A549 (cell line): ENCODE results near the gene GSTM2. TPM values are rescaled to one million over a fixed set of nuclear protein-coding genes. Genes with fewer than 3 reads are reported as not detected.
"Not testable (repeated sequence)": the region's sequence is repeated elsewhere in the genome, so short reads cannot be mapped to it uniquely, and the experiment has no call there.

ENCODE experiments used
- ATAC-seq, 2 experiments: fragments of 200-7000 bp in 1 of 2; fragments of >200 bp in 1 of 2; cut with Nextera tagmentation in 1 of 2; cut with Tn5 transposase in 1 of 2; 3 replicates each; pipeline versions ENCODE4 v1.8.0 to v1.9.1; 2018 to 2020; ENCODE audit warnings: mild to moderate bottlenecking in 1 of 2, moderate library complexity in 1 of 2
- CTCF ChIA-PET: fragments of 300-600 bp; sonication (Branson Sonifier 250); formaldehyde crosslinking; extraction: SDS; loops from one replicate; lab custom pipeline; 2021; ENCODE audit warnings: antibody characterized with exemption, inconsistent platforms; lab: Yijun Ruan, JAX
- POLR2A ChIA-PET: fragments of 350-600 bp; formaldehyde crosslinking; extraction: SDS; loops from one replicate; lab custom pipeline; 2021; ENCODE audit warnings: antibody characterized with exemption, inconsistent platforms; lab: Yijun Ruan, JAX
- DNase-seq, 2 experiments: peaks; one replicate each; pipeline versions ENCODE4 v3.0.0 to v3.0.0-alpha.2; 2011 to 2016; ENCODE audit warnings: low read depth in 1 of 2, low spot score in 1 of 2
- FAIRE-seq: peaks from 2 replicates; lab custom pipeline; 2011; peaks lifted over from hg19 to GRCh38; lab: Jason Lieb, UNC
- H3K27ac ChIP-seq, 2 experiments: fragments of >200 bp; sonication (Bioruptor Twin); formaldehyde crosslinking; 3 replicates each; pipeline ENCODE4 v1.5.1; 2016 to 2017
- H3K4me1 ChIP-seq: fragments of >200 bp; sonication (Bioruptor Twin); formaldehyde crosslinking; 3 replicates; pipeline ENCODE4 v1.6.1; 2016
- H3K4me2 ChIP-seq: fragments of >200 bp; sonication (Bioruptor Twin); formaldehyde crosslinking; 3 replicates; pipeline ENCODE4 v1.6.1; 2016
- H3K4me3 ChIP-seq: fragments of >200 bp; sonication (Bioruptor Twin); formaldehyde crosslinking; 3 replicates; pipeline ENCODE4 v1.5.1; 2016
- H3K9me3 ChIP-seq: fragments of >200 bp; sonication (Bioruptor Twin); formaldehyde crosslinking; 3 replicates; pipeline ENCODE4 v1.6.1; 2016
- ATOH8 ChIP-seq: fragments of 250-450 bp; sonication (Bioruptor Pico); IDR thresholded peaks from 2 replicates; pipeline ENCODE4 v1.5.0; 2020; ENCODE audit warnings: low read depth, mild to moderate bottlenecking, moderate library complexity
- CEBPB ChIP-seq, 2 experiments: fragments of >200 bp in 1 of 2; sonication (Bioruptor Twin) in 1 of 2; formaldehyde crosslinking in 1 of 2; IDR thresholded peaks; 2 replicates each; pipeline ENCODE4 v1.6.1; 2012 to 2016
- CHD2 ChIP-seq: fragments of 150-350 bp; IDR thresholded peaks from 2 replicates; pipeline ENCODE4 v1.6.1; 2014; ENCODE audit warnings: low read length; ENCODE audit not compliant: partially characterized antibody
- HMGXB4 ChIP-seq: fragments of 250-450 bp; sonication (Bioruptor Pico); IDR thresholded peaks from 2 replicates; pipeline ENCODE4 v1.5.0; 2021; ENCODE audit warnings: mild to moderate bottlenecking, moderate library complexity, borderline replicate concordance
- HOXB13 ChIP-seq: fragments of 250-450 bp; sonication (Bioruptor Pico); IDR thresholded peaks from 2 replicates; pipeline ENCODE4 v1.5.0; 2020; ENCODE audit warnings: low read depth, mild to moderate bottlenecking, moderate library complexity
- MAZ ChIP-seq: fragments of 150-350 bp; IDR thresholded peaks from 2 replicates; pipeline ENCODE4 v1.6.1; 2014; ENCODE audit warnings: antibody characterized with exemption, low read depth, low read length, borderline replicate concordance
- NR3C1 ChIP-seq: fragments of >200 bp; sonication (Bioruptor Twin); formaldehyde crosslinking; IDR thresholded peaks from 3 replicates; pipeline ENCODE4 v1.6.1; 2017
- PHF8 ChIP-seq: fragments of 200-600 bp; sonication (generic); IDR thresholded peaks from 2 replicates; pipeline ENCODE4 v1.6.1; 2016; ENCODE audit warnings: low read depth, mild to moderate bottlenecking, antibody characterized with exemption, moderate library complexity, borderline replicate concordance
- SMC3 ChIP-seq: fragments of >200 bp; sonication (Bioruptor Twin); formaldehyde crosslinking; IDR thresholded peaks from 3 replicates; pipeline ENCODE4 v1.6.1; 2018; ENCODE audit warnings: inconsistent platforms
- ZFP36 ChIP-seq: fragments of 450-650 bp; IDR thresholded peaks from 2 replicates; pipeline ENCODE4 v1.6.1; 2014; ENCODE audit warnings: borderline replicate concordance; ENCODE audit not compliant: partially characterized antibody
- WGBS: methylation state at CpG from one replicate; pipeline ENCODE4 v1.1.6; 2017; ENCODE audit errors: missing lambda C conversion rate; 5-methylcytosine and 5-hydroxymethylcytosine counted together
- polyA plus RNA-seq, 4 experiments: library from polyadenylated mRNA; depleted of rRNA in 3 of 4; stranded (reverse); fragments of >200 nt; fragmentation: RNase III in 1 of 4; extraction: RNeasy Plus Mini Kit Qiagen cat#74134 plus additional on column Dnase treatment in 1 of 4; gene quantifications; 2 replicates in 3 of 4; 3 replicates in 1 of 4; pipeline ENCODE4 v1.2.3, GENCODE V29; 2011 to 2017

Gene GSTM2
- polyA plus RNA-seq, 2 of the 4 experiments (the other 2 are of a cell fraction): 4.8 to 6.5 TPM

- TF ChIP-seq HMGXB4 (CRISPR knock-in tag) (no peak), HOXB13 (no peak), CHD2 (no peak), CEBPB (IDR thresholded peaks at IDR 0.05) (no peak), MAZ (no peak), NR3C1 (no peak), ATOH8 (no peak)
Measured at GRCh38 chr1:109669246-109669948, 1.5 kb downstream of the GSTM2 start (continued).

- H3K9me3 ChIP-seq, H3K27ac ChIP-seq, H3K4me2 ChIP-seq, H3K4me1 ChIP-seq, H3K4me3 ChIP-seq, CTCF ChIA-PET, ATAC-seq, FAIRE-seq, DNase-seq: not testable (repeated sequence)
- POLR2A ChIA-PET: interaction anchor here (0.6 kb wide), 1 partner anchor 50 kb away, joined by 3 read pairs; no protein-coding TSS in a partner anchor
- 81% methylated on average over 5 of the region's 5 CpGs for WGBS
Measured at GRCh38 chr1:109669949-109670302, 2.1 kb downstream of the GSTM2 start.

GRCh38 chr1:109671067-109671466 lies 3.2 kb downstream of the GSTM2 start:
- H3K4me3 ChIP-seq: no peak overlapping the region
- H3K27ac ChIP-seq: no peak overlapping the region
- no peak overlapping the region for H3K4me2 ChIP-seq
- H3K4me1 ChIP-seq: no peaks in the 10 kb centered on the region
- H3K9me3 ChIP-seq: no peaks in the 10 kb centered on the region
- TF ChIP-seq PHF8: no peak
- no peak for TF ChIP-seq ZFP36
- TF ChIP-seq SMC3: no peak
- TF ChIP-seq, all 56 proteins: peak for 0
- POLR2A ChIA-PET: no interaction called here
- no peak for FAIRE-seq
- 68% methylated on average over 4 of the region's 5 CpGs for WGBS
- CTCF ChIA-PET: interaction anchor here (1.5 kb wide), 1 partner anchor 313 kb away, joined by 4 read pairs; no protein-coding TSS in a partner anchor
- DNase-seq: no peak
- no peak for ATAC-seq

GRCh38 chr1:109673861-109674260 lies 6.0 kb downstream of the GSTM2 start:
- FAIRE-seq, DNase-seq, POLR2A ChIA-PET, CTCF ChIA-PET, ATAC-seq, H3K27ac ChIP-seq, H3K4me2 ChIP-seq, H3K4me1 ChIP-seq, H3K4me3 ChIP-seq, H3K9me3 ChIP-seq: not testable (repeated sequence)
- 89% methylated on average over 2 of the region's 2 CpGs for whole genome bisulfite sequencing

GRCh38 chr1:109676683-109677381 lies 9.0 kb downstream of the GSTM2 start:
- CTCF ChIA-PET: not testable (repeated sequence)

More at GRCh38 chr1:109676683-109677381, 9.0 kb downstream of the GSTM2 start:
- FAIRE-seq, DNase-seq, H3K27ac ChIP-seq, H3K9me3 ChIP-seq, ATAC-seq, H3K4me2 ChIP-seq, H3K4me1 ChIP-seq, H3K4me3 ChIP-seq, POLR2A ChIA-PET: not testable (repeated sequence)
- WGBS: 89% methylated on average over 3 of the region's 3 CpGs
